Measurements from ENCODE around the gene PXN.

DNA sequence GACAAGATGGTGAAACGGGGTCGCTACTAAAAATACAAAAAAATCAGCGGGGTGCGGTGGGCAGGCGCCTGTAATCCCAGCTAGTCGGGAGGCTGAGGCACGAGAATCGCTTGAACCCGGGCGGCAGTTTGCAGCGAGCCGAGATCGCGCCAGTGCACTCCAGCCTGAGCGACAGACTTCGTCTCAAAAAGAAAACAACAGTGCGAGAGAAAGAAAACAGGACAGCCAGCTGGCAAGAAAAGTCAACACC is 26.8 kb upstream of the PXN start:
- TF ChIP-seq, protein P1, sequence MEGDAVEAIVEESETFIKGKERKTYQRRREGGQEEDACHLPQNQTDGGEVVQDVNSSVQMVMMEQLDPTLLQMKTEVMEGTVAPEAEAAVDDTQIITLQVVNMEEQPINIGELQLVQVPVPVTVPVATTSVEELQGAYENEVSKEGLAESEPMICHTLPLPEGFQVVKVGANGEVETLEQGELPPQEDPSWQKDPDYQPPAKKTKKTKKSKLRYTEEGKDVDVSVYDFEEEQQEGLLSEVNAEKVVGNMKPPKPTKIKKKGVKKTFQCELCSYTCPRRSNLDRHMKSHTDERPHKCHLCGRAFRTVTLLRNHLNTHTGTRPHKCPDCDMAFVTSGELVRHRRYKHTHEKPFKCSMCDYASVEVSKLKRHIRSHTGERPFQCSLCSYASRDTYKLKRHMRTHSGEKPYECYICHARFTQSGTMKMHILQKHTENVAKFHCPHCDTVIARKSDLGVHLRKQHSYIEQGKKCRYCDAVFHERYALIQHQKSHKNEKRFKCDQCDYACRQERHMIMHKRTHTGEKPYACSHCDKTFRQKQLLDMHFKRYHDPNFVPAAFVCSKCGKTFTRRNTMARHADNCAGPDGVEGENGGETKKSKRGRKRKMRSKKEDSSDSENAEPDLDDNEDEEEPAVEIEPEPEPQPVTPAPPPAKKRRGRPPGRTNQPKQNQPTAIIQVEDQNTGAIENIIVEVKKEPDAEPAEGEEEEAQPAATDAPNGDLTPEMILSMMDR (IDR thresholded peaks at IDR 0.05; ENCODE audit: insufficient read depth, low read length), result no peak
- TF ChIP-seq POLR2AphosphoS5 (IDR thresholded peaks at IDR 0.05; ENCODE audit: low read depth) (no peak), REST (IDR thresholded peaks at IDR 0.05; ENCODE audit: insufficient replicate concordance, low read depth) (no peak), GABPA (IDR thresholded peaks at IDR 0.05; ENCODE audit: low read depth) (no peak), SPI1 (IDR thresholded peaks at IDR 0.05; ENCODE audit: borderline replicate concordance, low read depth) (no peak)
